ENCODE results near the gene CSRP2. TPM values are rescaled to one million over a fixed set of nuclear protein-coding genes. Genes with fewer than 3 reads are reported as not detected.

The CSRP2 gene
- total and polyA plus RNA-seq, 2 donors (not counting 1 experiment from before 2014, with no cell fraction given): 56.8 to 199 TPM

DNA sequence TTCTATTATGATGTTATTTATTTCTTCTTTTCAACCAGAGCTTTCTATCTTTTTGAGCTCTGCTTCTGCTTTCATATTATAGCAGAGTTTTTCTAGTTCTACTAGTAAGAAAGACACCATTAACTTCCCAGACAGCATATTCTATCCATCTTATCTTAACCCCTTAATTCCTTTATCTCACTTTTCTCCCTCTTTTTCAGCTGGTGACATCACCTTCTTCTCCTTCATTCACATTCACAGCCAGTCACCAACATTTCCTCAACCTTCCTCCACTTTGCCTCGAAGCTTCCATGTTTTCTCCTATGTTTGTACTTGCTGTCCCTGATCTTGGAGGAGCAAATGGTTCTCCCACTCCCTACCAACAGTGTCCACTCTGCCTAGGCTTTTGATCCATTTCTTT lies 3.5 kb upstream of the CSRP2 start:
- H3K4me1 ChIP-seq (ENCODE audit: control insufficient read depth, extremely low read depth, insufficient read depth, low read length): peaks cover 17% of the 10 kb centered on the region
- H3K27ac ChIP-seq (ENCODE audit: insufficient read depth, low read length): no peak overlapping the region
- H4K20me1 ChIP-seq (ENCODE audit: control insufficient read depth, extremely low read depth, insufficient read depth, low read length): no peaks in the 10 kb centered on the region
- no peak overlapping the region for H3K4me2 ChIP-seq (ENCODE audit: extremely low read depth, insufficient read depth, low read length)
- no peak overlapping the region for H3K4me3 ChIP-seq (replicated peaks in 1 of 4; ENCODE audit: control extremely low read depth in 1 of 4, insufficient read depth in 1 of 4, low read depth in 3 of 4, low read length in 4 of 4)
- H3K9me3 ChIP-seq (ENCODE audit: control insufficient read depth, insufficient read depth, low read depth, low read length): no peaks in the 10 kb centered on the region
- TF ChIP-seq, protein P1, sequence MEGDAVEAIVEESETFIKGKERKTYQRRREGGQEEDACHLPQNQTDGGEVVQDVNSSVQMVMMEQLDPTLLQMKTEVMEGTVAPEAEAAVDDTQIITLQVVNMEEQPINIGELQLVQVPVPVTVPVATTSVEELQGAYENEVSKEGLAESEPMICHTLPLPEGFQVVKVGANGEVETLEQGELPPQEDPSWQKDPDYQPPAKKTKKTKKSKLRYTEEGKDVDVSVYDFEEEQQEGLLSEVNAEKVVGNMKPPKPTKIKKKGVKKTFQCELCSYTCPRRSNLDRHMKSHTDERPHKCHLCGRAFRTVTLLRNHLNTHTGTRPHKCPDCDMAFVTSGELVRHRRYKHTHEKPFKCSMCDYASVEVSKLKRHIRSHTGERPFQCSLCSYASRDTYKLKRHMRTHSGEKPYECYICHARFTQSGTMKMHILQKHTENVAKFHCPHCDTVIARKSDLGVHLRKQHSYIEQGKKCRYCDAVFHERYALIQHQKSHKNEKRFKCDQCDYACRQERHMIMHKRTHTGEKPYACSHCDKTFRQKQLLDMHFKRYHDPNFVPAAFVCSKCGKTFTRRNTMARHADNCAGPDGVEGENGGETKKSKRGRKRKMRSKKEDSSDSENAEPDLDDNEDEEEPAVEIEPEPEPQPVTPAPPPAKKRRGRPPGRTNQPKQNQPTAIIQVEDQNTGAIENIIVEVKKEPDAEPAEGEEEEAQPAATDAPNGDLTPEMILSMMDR (conservative IDR thresholded peaks at IDR 0.05 in 1 of 2, IDR thresholded peaks at IDR 0.05 in 1 of 2; ENCODE audit: low read depth in 1 of 2, low read length in 2 of 2): no peak
- TF ChIP-seq EZH2 (IDR thresholded peaks at IDR 0.05; ENCODE audit: low read length, missing control alignments): no peak
- peaks cover 2% of the 10 kb centered on the region for H3K79me2 ChIP-seq (ENCODE audit: control insufficient read depth, insufficient read depth, low read length)
- H3K27me3 ChIP-seq (ENCODE audit: control insufficient read depth, insufficient read depth, low read length): no peaks in the 10 kb centered on the region
- H3K36me3 ChIP-seq (ENCODE audit: control insufficient read depth, insufficient read depth, low read length): no peaks in the 10 kb centered on the region
- DNase-seq (ENCODE audit: low read depth in 2 of 2): no peak
- H2AFZ ChIP-seq (ENCODE audit: low read length): no peak overlapping the region
- no peak overlapping the region for H3K9ac ChIP-seq (ENCODE audit: insufficient read depth, low read length)

DNA sequence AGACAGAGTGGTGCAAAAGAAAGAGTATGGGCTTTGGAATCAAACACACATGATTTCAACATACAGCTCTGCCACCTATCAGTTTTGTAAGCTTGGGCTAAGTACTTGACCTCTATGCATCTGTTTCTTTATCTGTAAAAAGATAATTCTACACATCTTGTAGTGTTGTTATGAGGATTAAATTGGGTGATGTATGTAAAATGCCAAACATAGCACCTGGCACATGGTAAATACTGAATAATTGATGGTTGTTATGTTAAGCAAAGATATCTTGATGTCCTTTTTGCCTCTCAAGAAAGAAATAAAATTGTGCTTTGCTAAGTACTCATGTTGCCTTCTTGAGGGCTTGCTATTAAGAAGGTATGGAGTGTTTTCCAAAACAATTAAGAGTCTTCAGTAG lies 2.3 kb upstream of the CSRP2 start:
- H3K9ac ChIP-seq (ENCODE audit: insufficient read depth, low read length): no peak overlapping the region
- H3K4me2 ChIP-seq (ENCODE audit: extremely low read depth, insufficient read depth, low read length): no peak overlapping the region
- H4K20me1 ChIP-seq (ENCODE audit: control insufficient read depth, extremely low read depth, insufficient read depth, low read length): no peaks in the 10 kb centered on the region
- peaks cover 17% of the 10 kb centered on the region for H3K4me1 ChIP-seq (ENCODE audit: control insufficient read depth, extremely low read depth, insufficient read depth, low read length)
- no peak overlapping the region for H2AFZ ChIP-seq (ENCODE audit: low read length)
- TF ChIP-seq EZH2 (IDR thresholded peaks at IDR 0.05; ENCODE audit: low read length, missing control alignments): no peak
- TF ChIP-seq, protein P1 (conservative IDR thresholded peaks at IDR 0.05 in 1 of 2, IDR thresholded peaks at IDR 0.05 in 1 of 2; ENCODE audit: low read depth in 1 of 2, low read length in 2 of 2): no peak
- no peak overlapping the region for H3K27ac ChIP-seq (ENCODE audit: insufficient read depth, low read length)
- no peaks in the 10 kb centered on the region for H3K9me3 ChIP-seq (ENCODE audit: control insufficient read depth, insufficient read depth, low read depth, low read length)
- DNase-seq (ENCODE audit: low read depth in 2 of 2): no peak
- H3K36me3 ChIP-seq (ENCODE audit: control insufficient read depth, insufficient read depth, low read length): no peaks in the 10 kb centered on the region
- H3K4me3 ChIP-seq (replicated peaks in 1 of 4; ENCODE audit: control extremely low read depth in 1 of 4, insufficient read depth in 1 of 4, low read depth in 3 of 4, low read length in 4 of 4): no peak overlapping the region
- H3K27me3 ChIP-seq (ENCODE audit: control insufficient read depth, insufficient read depth, low read length): no peaks in the 10 kb centered on the region
- H3K79me2 ChIP-seq (ENCODE audit: control insufficient read depth, insufficient read depth, low read length): peaks cover 5% of the 10 kb centered on the region

- DNase-seq (ENCODE audit: low read depth in 2 of 2): no peak
- Histone ChIP-seq H3K9me3 (ENCODE audit: control insufficient read depth, insufficient read depth, low read depth, low read length) (no peaks in the 10 kb centered on the region), H3K27ac (ENCODE audit: insufficient read depth, low read length) (no peak overlapping the region), H2AFZ (ENCODE audit: low read length) (peak overlapping the region; percentile 0), H4K20me1 (ENCODE audit: control insufficient read depth, extremely low read depth, insufficient read depth, low read length) (no peaks in the 10 kb centered on the region), H3K27me3 (ENCODE audit: control insufficient read depth, insufficient read depth, low read length) (no peaks in the 10 kb centered on the region), H3K9ac (ENCODE audit: insufficient read depth, low read length) (no peak overlapping the region), H3K79me2 (ENCODE audit: control insufficient read depth, insufficient read depth, low read length) (peaks cover 8% of the 10 kb centered on the region), H3K36me3 (ENCODE audit: control insufficient read depth, insufficient read depth, low read length) (no peaks in the 10 kb centered on the region), H3K4me3 (replicated peaks in 1 of 4; ENCODE audit: control extremely low read depth in 1 of 4, insufficient read depth in 1 of 4, low read depth in 3 of 4, low read length in 4 of 4) (no peak overlapping the region), H3K4me2 (ENCODE audit: extremely low read depth, insufficient read depth, low read length) (no peak overlapping the region), H3K4me1 (ENCODE audit: control insufficient read depth, extremely low read depth, insufficient read depth, low read length) (peaks cover 17% of the 10 kb centered on the region)
- TF ChIP-seq EZH2 (IDR thresholded peaks at IDR 0.05; ENCODE audit: low read length, missing control alignments): no peak
- TF ChIP-seq, protein P1 (conservative IDR thresholded peaks at IDR 0.05 in 1 of 2, IDR thresholded peaks at IDR 0.05 in 1 of 2; ENCODE audit: low read depth in 1 of 2, low read length in 2 of 2): no peak
These were observed 1.8 kb upstream of the CSRP2 start for GRCh38 chr12:76880519-76881023.

All from fibroblast of lung (primary cell).